Measurements from ENCODE around the gene PDK1.
"Not testable (repeated sequence)": the region's sequence is repeated elsewhere in the genome, so short reads cannot be mapped to it uniquely, and the experiment has no call there.

PDK1 gene

GRCh38 chr2:172552547-172553291 lies 3.2 kb upstream of the PDK1 start:
- DNase-seq (ENCODE audit: low read depth): no peak

- no peak for DNase-seq (ENCODE audit: low read depth)
These were observed 1.3 kb upstream of the PDK1 start for GRCh38 chr2:172554352-172555271.

- no peak for DNase-seq (ENCODE audit: low read depth)
These were observed 693 bp upstream of the PDK1 start for GRCh38 chr2:172555272-172555521.

- DNase-seq (ENCODE audit: low read depth): peak; percentile 51
These were observed 569 bp downstream of the PDK1 start for GRCh38 chr2:172556284-172557033.

GRCh38 chr2:172558372-172558771 lies 2.5 kb downstream of the PDK1 start:
- DNase-seq (ENCODE audit: low read depth): no peak

- no peak for DNase-seq (ENCODE audit: low read depth)
These were observed 4.8 kb downstream of the PDK1 start for GRCh38 chr2:172560721-172561120.

- no peak for DNase-seq (ENCODE audit: low read depth)
These were observed 5.4 kb downstream of the PDK1 start for GRCh38 chr2:172561270-172561669.

GRCh38 chr2:172562298-172562697 lies 6.4 kb downstream of the PDK1 start:
- no peak for DNase-seq (ENCODE audit: low read depth)

GRCh38 chr2:172564376-172564775 lies 8.5 kb downstream of the PDK1 start:
- DNase-seq (ENCODE audit: low read depth): no peak

- DNase-seq (ENCODE audit: low read depth): no peak
These were observed 15.4 kb downstream of the PDK1 start for GRCh38 chr2:172571245-172571644.

- DNase-seq (ENCODE audit: low read depth): no peak
These were observed 17.1 kb downstream of the PDK1 start for GRCh38 chr2:172572981-172573380.

- DNase-seq (ENCODE audit: low read depth): no peak
These were observed 19.1 kb downstream of the PDK1 start for GRCh38 chr2:172574965-172575364.

- no peak for DNase-seq (ENCODE audit: low read depth)
These were observed 22.2 kb downstream of the PDK1 start for GRCh38 chr2:172578054-172578453.

GRCh38 chr2:172578860-172579512 lies 23.1 kb downstream of the PDK1 start:
- no peak for DNase-seq (ENCODE audit: low read depth)

- DNase-seq (ENCODE audit: low read depth): no peak
These were observed 24.7 kb downstream of the PDK1 start for GRCh38 chr2:172580544-172580943.

- no peak for DNase-seq (ENCODE audit: low read depth)
These were observed 26.8 kb downstream of the PDK1 start for GRCh38 chr2:172582656-172583055.

- DNase-seq (ENCODE audit: low read depth): no peak
These were observed 30.5 kb downstream of the PDK1 start for GRCh38 chr2:172586245-172586891.

- not testable (repeated sequence) for DNase-seq (ENCODE audit: low read depth)
These were observed 31.3 kb downstream of the PDK1 start for GRCh38 chr2:172587231-172587630.

- DNase-seq (ENCODE audit: low read depth): no peak
These were observed 33.0 kb downstream of the PDK1 start for GRCh38 chr2:172588931-172589330.

GRCh38 chr2:172591386-172591785 lies 35.5 kb downstream of the PDK1 start:
- not testable (repeated sequence) for DNase-seq (ENCODE audit: low read depth)

- DNase-seq (ENCODE audit: low read depth): not testable (repeated sequence)
These were observed 36.3 kb downstream of the PDK1 start for GRCh38 chr2:172592190-172592589.

GRCh38 chr2:172596776-172597175 lies 40.9 kb downstream of the PDK1 start:
- DNase-seq (ENCODE audit: low read depth): no peak
